Activated naive CD4-positive, alpha-beta T cell treated with anti-CD3 and anti-CD28 coated beads, Interleukin-2, amount 50 U/mL, for 24 hours (primary cell): ENCODE measurements around the gene MICA.

ENCODE experiments used
- H3K27ac Mint-ChIP-seq: one replicate; pipeline ENCODE4 v1.8.0; 2021; ENCODE audit warnings: mild to moderate bottlenecking, mixed read lengths
- H3K27me3 Mint-ChIP-seq: one replicate; pipeline ENCODE4 v1.8.0; 2021; ENCODE audit warnings: mixed read lengths
- H3K36me3 Mint-ChIP-seq: one replicate; pipeline ENCODE4 v1.8.0; 2021; ENCODE audit warnings: mixed read lengths
- H3K4me1 Mint-ChIP-seq: one replicate; pipeline ENCODE4 v1.8.0; 2021; ENCODE audit warnings: mixed read lengths
- H3K4me3 Mint-ChIP-seq: one replicate; pipeline ENCODE4 v1.8.0; 2021; ENCODE audit warnings: mild to moderate bottlenecking, mixed read lengths
- H3K9me3 Mint-ChIP-seq: one replicate; pipeline ENCODE4 v1.8.0; 2021; ENCODE audit warnings: mixed read lengths

MICA gene

DNA sequence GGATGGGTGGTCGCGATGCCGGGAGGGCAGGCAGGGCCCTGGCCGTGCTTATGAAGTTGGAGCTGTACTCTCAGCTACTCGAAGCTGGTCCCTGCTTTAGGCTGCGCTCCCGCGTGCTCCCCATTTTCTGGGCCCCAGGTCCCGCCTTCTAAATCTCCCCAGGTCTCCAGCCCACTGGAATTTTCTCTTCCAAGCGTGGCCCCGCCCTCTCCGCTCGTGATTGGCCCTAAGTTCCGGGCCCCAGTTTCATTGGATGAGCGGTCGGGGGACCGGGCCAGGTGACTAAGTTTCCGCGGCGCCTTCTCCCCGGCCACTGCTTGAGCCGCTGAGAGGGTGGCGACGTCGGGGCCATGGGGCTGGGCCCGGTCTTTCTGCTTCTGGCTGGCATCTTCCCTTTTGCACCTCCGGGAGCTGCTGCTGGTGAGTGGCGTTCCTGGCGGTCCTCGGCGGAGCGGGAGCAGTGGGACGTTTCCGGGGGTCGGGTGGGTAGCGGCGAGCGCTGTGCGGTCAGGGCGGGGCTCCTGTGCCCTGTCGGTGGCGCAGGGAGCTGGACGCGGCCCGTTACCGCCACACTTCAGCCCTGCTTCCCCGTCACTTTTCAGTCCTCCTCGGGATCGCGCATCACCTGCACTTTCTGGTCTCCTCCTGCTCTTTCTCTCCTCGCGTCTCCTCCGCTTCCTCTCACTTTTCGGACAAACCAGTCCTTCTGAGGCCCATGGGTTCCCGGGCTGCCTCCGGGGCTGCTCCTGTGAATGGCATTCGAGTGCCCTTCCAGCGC is at the start of gene MICA:
Gene MICA (plus strand): TSS at position 313 of the 778 bp plus-strand sequence. CDS start 38 bp downstream, at position 351.
- H3K27me3 Mint-ChIP-seq: no peaks in the 10 kb centered on the region
- H3K4me1 Mint-ChIP-seq: peaks cover 81% of the 10 kb centered on the region
- H3K27ac Mint-ChIP-seq: peak within 1 kb of the TSS; percentile 85
- peak within 1 kb of the TSS; percentile 94 for H3K4me3 Mint-ChIP-seq
- H3K36me3 Mint-ChIP-seq: no peaks in the 10 kb centered on the region
- H3K9me3 Mint-ChIP-seq: no peaks in the 10 kb centered on the region

- H3K4me1 Mint-ChIP-seq: peaks cover 72% of the 10 kb centered on the region
- peaks cover 24% of the 10 kb centered on the region for H3K36me3 Mint-ChIP-seq
- peak overlapping the region; percentile 87 for H3K27ac Mint-ChIP-seq
- H3K4me3 Mint-ChIP-seq: peak overlapping the region; percentile 97
- H3K27me3 Mint-ChIP-seq: no peaks in the 10 kb centered on the region
- no peaks in the 10 kb centered on the region for H3K9me3 Mint-ChIP-seq
Observed at GRCh38 chr6:31354158-31354863, 49.1 kb upstream of the MICA start.

GRCh38 chr6:31354864-31355582 is 48.4 kb upstream of the MICA start:
- Mint-ChIP-seq H3K9me3 (no peaks in the 10 kb centered on the region), H3K4me1 (peaks cover 73% of the 10 kb centered on the region), H3K27ac (peak overlapping the region; percentile 93), H3K27me3 (no peaks in the 10 kb centered on the region), H3K36me3 (peaks cover 24% of the 10 kb centered on the region), H3K4me3 (peak overlapping the region; percentile 97)

- Mint-ChIP-seq H3K4me1 (peaks cover 73% of the 10 kb centered on the region), H3K36me3 (peaks cover 24% of the 10 kb centered on the region)
Observed at GRCh38 chr6:31355583-31355948, 47.8 kb upstream of the MICA start.

GRCh38 chr6:31356216-31356945 is 47.0 kb upstream of the MICA start:
- no peaks in the 10 kb centered on the region for H3K9me3 Mint-ChIP-seq
- H3K4me3 Mint-ChIP-seq: peak overlapping the region; percentile 97
- peaks cover 69% of the 10 kb centered on the region for H3K4me1 Mint-ChIP-seq
- peaks cover 27% of the 10 kb centered on the region for H3K36me3 Mint-ChIP-seq
- H3K27me3 Mint-ChIP-seq: no peaks in the 10 kb centered on the region
- peak overlapping the region; percentile 93 for H3K27ac Mint-ChIP-seq

More at GRCh38 chr6:31355583-31355948, 47.8 kb upstream of the MICA start:
- Mint-ChIP-seq H3K4me3 (peak overlapping the region; percentile 97), H3K27me3 (no peaks in the 10 kb centered on the region), H3K27ac (peak overlapping the region; percentile 93), H3K9me3 (no peaks in the 10 kb centered on the region)

DNA sequence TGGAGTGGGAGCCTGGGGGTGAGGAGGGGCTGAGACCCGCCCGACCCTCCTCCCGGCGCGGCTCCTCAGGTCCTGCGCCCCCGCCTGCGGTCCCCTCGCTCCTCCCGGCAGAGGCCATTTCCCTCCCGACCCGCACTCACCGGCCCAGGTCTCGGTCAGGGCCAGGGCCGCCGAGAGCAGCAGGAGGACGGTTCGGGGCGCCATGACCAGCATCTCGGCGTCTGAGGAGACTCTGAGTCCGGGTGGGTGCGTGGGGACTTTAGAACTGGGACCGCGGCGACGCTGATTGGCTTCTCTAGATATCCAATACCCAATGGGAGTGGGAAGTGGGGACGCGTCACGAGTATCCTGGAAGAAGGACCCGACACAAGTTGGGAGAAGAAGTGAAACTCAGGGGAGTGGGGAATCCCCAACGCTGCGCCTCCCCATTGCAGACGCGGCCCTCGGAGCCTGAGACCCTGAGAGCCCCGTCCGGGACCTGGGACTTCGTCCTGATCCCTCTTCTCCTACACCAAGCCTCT is 46.4 kb upstream of the MICA start, which contains the start of gene HLA-B:
Gene HLA-B (minus strand): TSS at position 234 of the 521 bp plus-strand sequence. CDS start 21 bp downstream, at position 213.
- peaks cover 27% of the 10 kb centered on the region for H3K36me3 Mint-ChIP-seq
- no peaks in the 10 kb centered on the region for H3K9me3 Mint-ChIP-seq
- peak within 1 kb of the TSS; percentile 98 for H3K27ac Mint-ChIP-seq
- H3K4me1 Mint-ChIP-seq: peaks cover 63% of the 10 kb centered on the region
- no peaks in the 10 kb centered on the region for H3K27me3 Mint-ChIP-seq
- H3K4me3 Mint-ChIP-seq: peak within 1 kb of the TSS; percentile 97

DNA sequence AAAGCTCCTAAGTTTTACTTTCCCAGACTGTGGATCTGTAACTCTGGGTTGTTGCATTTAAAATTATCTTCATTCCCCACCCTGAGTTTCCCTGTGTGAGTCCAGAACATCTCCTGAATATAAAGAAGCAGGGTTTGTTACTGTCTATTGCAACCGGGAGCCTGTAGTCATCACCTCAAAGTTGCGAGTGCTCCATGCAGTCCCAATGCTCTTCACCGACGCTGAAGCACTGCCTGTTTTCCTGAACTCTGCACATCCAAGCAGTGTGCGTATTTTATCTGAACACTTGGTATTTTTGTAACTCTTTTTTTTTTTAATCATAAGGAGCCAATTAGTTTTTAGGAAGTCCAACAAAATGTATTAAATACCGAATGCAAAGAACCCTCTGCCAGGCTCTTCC is 45.5 kb upstream of the MICA start:
- Mint-ChIP-seq H3K27me3 (no peaks in the 10 kb centered on the region), H3K4me1 (peaks cover 54% of the 10 kb centered on the region), H3K4me3 (peak overlapping the region; percentile 91), H3K27ac (peak overlapping the region; percentile 98), H3K9me3 (no peaks in the 10 kb centered on the region), H3K36me3 (peaks cover 25% of the 10 kb centered on the region)

DNA sequence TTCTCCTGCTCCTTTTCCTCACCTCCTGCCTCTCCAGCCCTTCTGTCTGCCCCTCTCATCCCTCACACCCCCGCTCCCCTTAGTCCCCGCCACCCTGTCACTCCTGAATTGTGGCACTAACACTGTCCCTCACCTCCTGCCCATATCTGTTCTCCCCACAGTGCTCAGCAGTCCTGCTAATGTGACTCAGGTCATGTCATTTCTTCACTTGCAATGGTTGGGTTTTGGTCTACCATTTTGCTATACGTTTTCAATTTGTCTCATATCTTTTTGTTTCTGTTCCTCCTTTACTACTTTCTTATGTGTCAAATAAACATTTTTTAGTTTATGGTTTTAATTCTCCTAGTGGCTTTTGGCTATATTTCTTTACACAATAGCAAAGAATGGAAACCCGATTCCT is 45.1 kb upstream of the MICA start:
- peak overlapping the region; percentile 98 for H3K27ac Mint-ChIP-seq
- H3K9me3 Mint-ChIP-seq: no peaks in the 10 kb centered on the region
- H3K4me3 Mint-ChIP-seq: peak overlapping the region; percentile 91
- H3K4me1 Mint-ChIP-seq: peaks cover 50% of the 10 kb centered on the region
- no peaks in the 10 kb centered on the region for H3K27me3 Mint-ChIP-seq
- peaks cover 24% of the 10 kb centered on the region for H3K36me3 Mint-ChIP-seq

DNA sequence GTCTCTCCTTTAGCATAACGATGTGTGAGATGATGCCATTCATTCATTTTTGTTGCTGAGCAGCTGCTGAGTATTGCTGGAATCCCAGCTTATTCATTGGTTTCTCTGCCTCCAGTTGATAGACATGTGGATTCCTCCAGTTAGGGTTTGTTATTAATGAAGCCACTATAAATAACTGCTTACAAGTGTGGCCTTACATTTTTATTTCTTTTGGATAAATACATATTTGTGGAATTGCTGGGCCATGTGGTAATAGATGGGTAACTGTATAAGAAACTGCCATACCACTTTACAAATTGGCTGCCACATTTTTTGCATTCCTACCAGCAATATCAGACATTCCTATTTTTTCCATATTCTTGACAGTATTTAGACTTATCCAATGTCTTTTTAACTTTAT is 43.8 kb upstream of the MICA start:
- Mint-ChIP-seq H3K4me1 (peaks cover 51% of the 10 kb centered on the region), H3K27ac (no peak overlapping the region), H3K4me3 (no peak overlapping the region)

DNA sequence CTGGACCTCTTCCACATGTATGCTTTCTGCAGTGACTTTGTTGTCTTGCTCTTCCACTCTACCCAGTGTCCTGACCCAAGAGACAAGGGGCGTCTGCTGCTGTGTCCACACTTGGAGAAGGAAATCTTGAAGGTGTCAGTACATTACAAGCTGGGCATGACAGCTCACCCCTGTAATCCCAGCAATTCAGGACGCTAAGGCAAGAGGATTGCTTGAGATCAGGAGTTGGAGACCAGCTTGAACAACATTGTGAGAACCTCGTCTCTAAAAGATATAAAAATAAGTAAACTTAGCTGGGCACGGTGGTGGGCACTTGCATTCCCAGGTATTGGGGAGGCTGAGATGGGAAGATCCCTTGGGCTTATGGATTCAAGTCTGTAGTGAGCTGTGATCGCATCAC is 40.6 kb upstream of the MICA start:
- no peaks in the 10 kb centered on the region for H3K9me3 Mint-ChIP-seq
- peaks cover 60% of the 10 kb centered on the region for H3K4me1 Mint-ChIP-seq
- no peak overlapping the region for H3K4me3 Mint-ChIP-seq
- no peak overlapping the region for H3K27ac Mint-ChIP-seq
- peaks cover 1% of the 10 kb centered on the region for H3K27me3 Mint-ChIP-seq
- peaks cover 3% of the 10 kb centered on the region for H3K36me3 Mint-ChIP-seq

More for the DNA sequence above, 43.8 kb upstream of the MICA start:
- peaks cover 14% of the 10 kb centered on the region for H3K36me3 Mint-ChIP-seq
- H3K9me3 Mint-ChIP-seq: no peaks in the 10 kb centered on the region
- no peaks in the 10 kb centered on the region for H3K27me3 Mint-ChIP-seq

DNA sequence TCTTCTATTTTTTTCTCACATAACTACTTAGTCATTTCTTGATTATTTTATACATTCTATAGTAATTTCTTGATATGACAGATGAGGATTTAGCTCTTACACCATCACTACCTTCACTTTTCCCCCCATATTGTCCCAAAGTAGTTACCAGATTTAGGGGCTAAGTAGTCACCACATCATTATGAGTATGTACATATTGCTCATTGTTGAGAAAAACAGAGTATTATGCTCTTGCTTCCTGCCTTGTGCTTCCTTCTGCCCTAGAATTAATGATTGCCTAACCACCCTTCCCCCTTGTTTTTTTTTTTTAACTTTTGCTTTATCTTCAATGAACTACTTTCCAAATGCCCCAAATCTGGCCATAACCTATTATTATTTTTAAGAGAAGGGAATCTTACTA is 39.6 kb upstream of the MICA start:
- Mint-ChIP-seq H3K4me3 (no peak overlapping the region), H3K27me3 (peaks cover 1% of the 10 kb centered on the region), H3K36me3 (peaks cover 3% of the 10 kb centered on the region)

DNA sequence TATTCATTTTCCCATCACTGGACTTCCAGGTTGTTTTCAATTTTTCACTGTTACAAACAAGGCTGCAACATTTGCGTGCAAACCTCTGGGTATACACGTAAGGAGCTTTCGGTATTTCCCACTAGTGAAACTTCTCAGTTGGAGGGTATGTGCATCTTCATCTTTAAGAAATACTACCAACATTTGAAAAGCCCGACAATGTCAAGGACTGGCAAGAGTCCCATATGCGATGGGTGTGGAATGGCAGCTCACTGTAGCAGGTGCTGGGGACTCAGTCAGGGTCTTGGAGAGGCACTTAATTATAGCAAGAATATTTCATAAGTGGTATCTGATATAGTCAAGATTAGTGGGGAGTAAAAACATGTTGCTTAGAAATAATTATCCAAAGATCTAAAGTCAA is 37.5 kb upstream of the MICA start:
- no peak overlapping the region for H3K27ac Mint-ChIP-seq
- H3K4me1 Mint-ChIP-seq: peaks cover 31% of the 10 kb centered on the region
- H3K27me3 Mint-ChIP-seq: peaks cover 5% of the 10 kb centered on the region
- peak overlapping the region; percentile 49 for H3K4me3 Mint-ChIP-seq
- no peaks in the 10 kb centered on the region for H3K9me3 Mint-ChIP-seq
- peaks cover 1% of the 10 kb centered on the region for H3K36me3 Mint-ChIP-seq

More for the DNA sequence above, 39.6 kb upstream of the MICA start:
- Mint-ChIP-seq H3K4me1 (peaks cover 50% of the 10 kb centered on the region), H3K27ac (peak overlapping the region; percentile 15), H3K9me3 (no peaks in the 10 kb centered on the region)

GRCh38 chr6:31366693-31367470 is 36.5 kb upstream of the MICA start:
- H3K9me3 Mint-ChIP-seq: peaks cover 2% of the 10 kb centered on the region
- H3K4me3 Mint-ChIP-seq: peak overlapping the region; percentile 78
- H3K36me3 Mint-ChIP-seq: peaks cover under 1% of the 10 kb centered on the region
- H3K27ac Mint-ChIP-seq: no peak overlapping the region
- peaks cover 5% of the 10 kb centered on the region for H3K27me3 Mint-ChIP-seq
- H3K4me1 Mint-ChIP-seq: peaks cover 32% of the 10 kb centered on the region

DNA sequence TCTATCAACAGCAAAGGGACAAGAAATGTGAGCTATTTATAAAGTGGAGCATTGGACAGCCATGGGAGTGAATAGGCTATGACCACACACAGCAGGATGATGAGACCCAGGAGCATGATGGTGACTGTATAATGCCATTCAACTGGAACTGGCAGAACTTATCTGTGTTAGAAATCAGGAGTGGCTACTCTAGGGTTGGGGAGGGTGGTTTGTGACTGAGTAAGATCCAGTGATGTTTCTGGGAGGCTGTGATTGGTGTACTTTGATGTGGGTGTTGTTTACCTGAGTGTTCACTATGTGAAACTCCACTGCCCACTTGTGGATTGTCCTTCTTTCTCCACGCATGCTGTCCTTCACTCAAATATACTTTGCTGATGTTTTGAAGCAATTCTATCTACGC is 34.9 kb upstream of the MICA start:
- Mint-ChIP-seq H3K27ac (no peak overlapping the region), H3K4me3 (no peak overlapping the region), H3K27me3 (peaks cover 8% of the 10 kb centered on the region), H3K9me3 (peaks cover 9% of the 10 kb centered on the region), H3K36me3 (peaks cover 4% of the 10 kb centered on the region), H3K4me1 (peaks cover 35% of the 10 kb centered on the region)
